ENCODE data around the gene INPP5D. TPM values are rescaled to one million over a fixed set of nuclear protein-coding genes. Genes with fewer than 3 reads are reported as not detected.

The INPP5D gene
- polyA plus RNA-seq, 1 donor (not counting 4 experiments of a cell fraction or from before 2014, with no cell fraction given), result 7.5 TPM

- TF ChIP-seq CTCF (optimal IDR thresholded peaks at IDR 0.05 in 1 of 3, IDR thresholded peaks at IDR 0.05 in 1 of 3, conservative IDR thresholded peaks at IDR 0.05 in 1 of 3; ENCODE audit: extremely low read depth in 1 of 3, insufficient read depth in 2 of 3, low read length in 3 of 3), result no peak
- TF ChIP-seq EZH2 (IDR thresholded peaks at IDR 0.05; ENCODE audit: low read length), result no peak
- H3K4me2 ChIP-seq (ENCODE audit: control insufficient read depth, extremely low read depth, insufficient read depth, low read depth, low read length), result no peak overlapping the region
- H2AFZ ChIP-seq (ENCODE audit: control insufficient read depth, low read length), result no peak overlapping the region
- DNase-seq (ENCODE audit: low read depth, low spot score), result no peak
- no peaks in the 10 kb centered on the region for H4K20me1 ChIP-seq (ENCODE audit: control insufficient read depth, extremely low read depth, insufficient read depth, low read length)
- no peak for FAIRE-seq
- H3K4me1 ChIP-seq (ENCODE audit: control insufficient read depth, extremely low read depth, insufficient read depth, low read length), result no peaks in the 10 kb centered on the region
- no peaks in the 10 kb centered on the region for H3K9me3 ChIP-seq (ENCODE audit: control insufficient read depth, low read depth, low read length)
- no peak overlapping the region for H3K27ac ChIP-seq (ENCODE audit: control insufficient read depth, insufficient read depth, low read length)
- peaks cover 4% of the 10 kb centered on the region for H3K27me3 ChIP-seq (ENCODE audit: control insufficient read depth, extremely low read depth, insufficient read depth, low read length)
- no peak overlapping the region for H3K9ac ChIP-seq (ENCODE audit: control insufficient read depth, extremely low read depth, insufficient read depth, low read length)
- dilution Hi-C loops (cut with MboI; ENCODE audit: extremely low pct_ligation_motif_present, low sequenced_read_pairs), result no loop called here
- H3K4me3 ChIP-seq (ENCODE audit: control insufficient read depth in 2 of 3, extremely low read depth in 1 of 3, insufficient read depth in 2 of 3, low read depth in 1 of 3, low read length in 3 of 3), result no peak overlapping the region
- H3K9me1 ChIP-seq (ENCODE audit: control insufficient read depth, extremely low read depth, insufficient read depth, low read length), result no peaks in the 10 kb centered on the region
- H3K79me2 ChIP-seq (ENCODE audit: control insufficient read depth, insufficient read depth, low read length), result no peaks in the 10 kb centered on the region
- H3K36me3 ChIP-seq (ENCODE audit: control insufficient read depth in 2 of 2, extremely low read depth in 1 of 2, insufficient read depth in 2 of 2, low read length in 2 of 2), result no peaks in the 10 kb centered on the region
Measured at GRCh38 chr2:233130024-233130423, 69.9 kb downstream of the INPP5D start.

- TF ChIP-seq EZH2 (IDR thresholded peaks at IDR 0.05; ENCODE audit: low read length) (no peak), CTCF (optimal IDR thresholded peaks at IDR 0.05 in 1 of 3, IDR thresholded peaks at IDR 0.05 in 1 of 3, conservative IDR thresholded peaks at IDR 0.05 in 1 of 3; ENCODE audit: extremely low read depth in 1 of 3, insufficient read depth in 2 of 3, low read length in 3 of 3) (no peak)
- H4K20me1 ChIP-seq (ENCODE audit: control insufficient read depth, extremely low read depth, insufficient read depth, low read length), result no peaks in the 10 kb centered on the region
- dilution Hi-C loops (cut with MboI; ENCODE audit: extremely low pct_ligation_motif_present, low sequenced_read_pairs), result no loop called here
- no peaks in the 10 kb centered on the region for H3K79me2 ChIP-seq (ENCODE audit: control insufficient read depth, insufficient read depth, low read length)
- no peak overlapping the region for H3K27ac ChIP-seq (ENCODE audit: control insufficient read depth, insufficient read depth, low read length)
- H3K9ac ChIP-seq (ENCODE audit: control insufficient read depth, extremely low read depth, insufficient read depth, low read length), result no peak overlapping the region
- H3K9me3 ChIP-seq (ENCODE audit: control insufficient read depth, low read depth, low read length), result no peaks in the 10 kb centered on the region
- H3K9me1 ChIP-seq (ENCODE audit: control insufficient read depth, extremely low read depth, insufficient read depth, low read length), result no peaks in the 10 kb centered on the region
- no peak for DNase-seq (ENCODE audit: low read depth, low spot score)
- no peak overlapping the region for H3K4me2 ChIP-seq (ENCODE audit: control insufficient read depth, extremely low read depth, insufficient read depth, low read depth, low read length)
- peaks cover 4% of the 10 kb centered on the region for H3K27me3 ChIP-seq (ENCODE audit: control insufficient read depth, extremely low read depth, insufficient read depth, low read length)
- no peaks in the 10 kb centered on the region for H3K4me1 ChIP-seq (ENCODE audit: control insufficient read depth, extremely low read depth, insufficient read depth, low read length)
- H2AFZ ChIP-seq (ENCODE audit: control insufficient read depth, low read length), result no peak overlapping the region
- no peak overlapping the region for H3K4me3 ChIP-seq (ENCODE audit: control insufficient read depth in 2 of 3, extremely low read depth in 1 of 3, insufficient read depth in 2 of 3, low read depth in 1 of 3, low read length in 3 of 3)
- no peaks in the 10 kb centered on the region for H3K36me3 ChIP-seq (ENCODE audit: control insufficient read depth in 2 of 2, extremely low read depth in 1 of 2, insufficient read depth in 2 of 2, low read length in 2 of 2)
- no peak for FAIRE-seq
Measured at GRCh38 chr2:233130481-233131020, 70.4 kb downstream of the INPP5D start.
